Fibroblast of peridontal ligament (primary cell): ENCODE results near the gene HERC4.

ENCODE experiments used
- DNase-seq: peaks from one replicate; pipeline ENCODE4 v3.0.0-alpha.2; 2010; ENCODE audit errors: extremely low read depth

Gene HERC4, protein sequence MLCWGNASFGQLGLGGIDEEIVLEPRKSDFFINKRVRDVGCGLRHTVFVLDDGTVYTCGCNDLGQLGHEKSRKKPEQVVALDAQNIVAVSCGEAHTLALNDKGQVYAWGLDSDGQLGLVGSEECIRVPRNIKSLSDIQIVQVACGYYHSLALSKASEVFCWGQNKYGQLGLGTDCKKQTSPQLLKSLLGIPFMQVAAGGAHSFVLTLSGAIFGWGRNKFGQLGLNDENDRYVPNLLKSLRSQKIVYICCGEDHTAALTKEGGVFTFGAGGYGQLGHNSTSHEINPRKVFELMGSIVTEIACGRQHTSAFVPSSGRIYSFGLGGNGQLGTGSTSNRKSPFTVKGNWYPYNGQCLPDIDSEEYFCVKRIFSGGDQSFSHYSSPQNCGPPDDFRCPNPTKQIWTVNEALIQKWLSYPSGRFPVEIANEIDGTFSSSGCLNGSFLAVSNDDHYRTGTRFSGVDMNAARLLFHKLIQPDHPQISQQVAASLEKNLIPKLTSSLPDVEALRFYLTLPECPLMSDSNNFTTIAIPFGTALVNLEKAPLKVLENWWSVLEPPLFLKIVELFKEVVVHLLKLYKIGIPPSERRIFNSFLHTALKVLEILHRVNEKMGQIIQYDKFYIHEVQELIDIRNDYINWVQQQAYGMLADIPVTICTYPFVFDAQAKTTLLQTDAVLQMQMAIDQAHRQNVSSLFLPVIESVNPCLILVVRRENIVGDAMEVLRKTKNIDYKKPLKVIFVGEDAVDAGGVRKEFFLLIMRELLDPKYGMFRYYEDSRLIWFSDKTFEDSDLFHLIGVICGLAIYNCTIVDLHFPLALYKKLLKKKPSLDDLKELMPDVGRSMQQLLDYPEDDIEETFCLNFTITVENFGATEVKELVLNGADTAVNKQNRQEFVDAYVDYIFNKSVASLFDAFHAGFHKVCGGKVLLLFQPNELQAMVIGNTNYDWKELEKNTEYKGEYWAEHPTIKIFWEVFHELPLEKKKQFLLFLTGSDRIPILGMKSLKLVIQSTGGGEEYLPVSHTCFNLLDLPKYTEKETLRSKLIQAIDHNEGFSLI

DNA sequence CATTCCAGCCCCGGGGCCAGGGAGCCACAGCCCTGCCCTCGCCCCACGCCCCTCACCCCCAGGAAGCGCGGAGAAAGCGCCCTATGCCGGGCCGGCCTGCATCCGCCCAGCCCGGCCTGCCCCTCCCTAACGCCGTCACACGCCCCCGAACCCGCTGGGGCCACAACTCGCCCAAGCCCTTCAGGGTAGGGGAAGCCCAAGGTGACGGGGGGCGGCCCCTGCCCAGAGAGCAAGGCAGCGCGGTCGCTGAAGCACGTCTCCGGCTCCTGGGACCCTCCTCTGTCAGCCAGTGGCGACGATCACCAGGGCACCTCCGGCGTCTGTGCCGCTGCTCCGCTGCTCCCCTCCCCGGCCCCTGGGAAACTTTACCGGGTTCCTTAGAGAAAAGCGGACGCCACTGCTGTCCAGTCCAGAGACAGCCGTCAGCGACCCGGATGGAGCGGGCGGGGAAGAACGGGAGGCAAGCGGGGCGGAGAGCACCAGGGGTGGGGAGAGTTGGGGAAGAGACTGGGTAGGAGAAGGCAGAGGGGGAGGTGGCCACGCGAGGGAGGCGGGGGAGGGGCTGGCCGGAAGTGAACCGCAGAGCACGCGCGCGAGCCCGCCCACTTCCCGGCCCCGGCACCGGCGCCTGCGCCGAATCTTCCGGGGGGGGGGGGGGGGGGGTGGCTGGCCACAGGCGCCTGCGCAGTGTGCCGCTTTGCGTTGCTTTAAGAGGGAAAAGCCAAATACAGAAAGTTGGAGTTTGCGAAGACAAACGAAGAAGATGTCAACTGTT, at the start of gene HERC4:
Gene HERC4, minus strand, starts transcription at position 509 of the 775 bp plus-strand sequence. CDS start 2,175 bp downstream, outside the sequence.
- peak; percentile 90 for DNase-seq

DNA sequence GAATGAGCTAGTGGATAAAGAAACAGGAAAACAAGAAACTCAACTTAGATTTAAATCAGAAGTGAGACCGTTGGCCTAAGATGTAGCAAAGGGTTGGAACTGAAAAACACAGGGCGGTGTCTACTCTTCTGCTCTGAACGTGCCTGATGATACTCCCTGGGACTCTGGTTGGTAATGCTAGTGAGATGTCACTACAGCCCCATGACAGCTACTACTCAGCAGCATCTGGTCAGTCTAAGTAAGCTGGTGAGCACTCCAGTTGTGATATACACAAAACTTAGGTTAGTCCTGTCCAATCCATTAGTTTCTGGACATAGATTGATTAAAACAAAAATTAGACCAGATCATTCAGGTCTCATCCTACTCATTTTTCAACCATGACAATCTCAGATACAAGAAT, 49.6 kb upstream of the HERC4 start:
- no peak for DNase-seq

DNA sequence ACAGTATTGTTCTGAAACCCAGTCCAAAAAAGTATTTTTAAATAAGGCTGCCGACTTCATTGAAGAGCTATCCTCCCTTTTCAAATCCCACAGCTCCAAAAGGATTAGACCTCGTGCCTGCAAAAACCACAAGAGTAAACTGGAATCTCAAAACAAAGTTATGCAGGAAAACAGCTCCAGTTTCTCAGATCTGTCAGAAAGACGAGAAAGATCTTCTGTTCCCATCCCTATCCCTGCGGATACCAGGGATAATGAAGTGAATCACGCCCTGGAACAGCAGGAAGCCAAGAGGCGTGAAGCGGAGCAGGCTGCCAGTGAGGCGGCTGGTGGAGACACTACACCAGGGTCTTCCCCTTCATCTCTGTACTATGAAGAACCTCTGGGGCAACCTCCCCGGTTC, 46.8 kb upstream of the HERC4 start:
- DNase-seq = peak; percentile 71

DNA sequence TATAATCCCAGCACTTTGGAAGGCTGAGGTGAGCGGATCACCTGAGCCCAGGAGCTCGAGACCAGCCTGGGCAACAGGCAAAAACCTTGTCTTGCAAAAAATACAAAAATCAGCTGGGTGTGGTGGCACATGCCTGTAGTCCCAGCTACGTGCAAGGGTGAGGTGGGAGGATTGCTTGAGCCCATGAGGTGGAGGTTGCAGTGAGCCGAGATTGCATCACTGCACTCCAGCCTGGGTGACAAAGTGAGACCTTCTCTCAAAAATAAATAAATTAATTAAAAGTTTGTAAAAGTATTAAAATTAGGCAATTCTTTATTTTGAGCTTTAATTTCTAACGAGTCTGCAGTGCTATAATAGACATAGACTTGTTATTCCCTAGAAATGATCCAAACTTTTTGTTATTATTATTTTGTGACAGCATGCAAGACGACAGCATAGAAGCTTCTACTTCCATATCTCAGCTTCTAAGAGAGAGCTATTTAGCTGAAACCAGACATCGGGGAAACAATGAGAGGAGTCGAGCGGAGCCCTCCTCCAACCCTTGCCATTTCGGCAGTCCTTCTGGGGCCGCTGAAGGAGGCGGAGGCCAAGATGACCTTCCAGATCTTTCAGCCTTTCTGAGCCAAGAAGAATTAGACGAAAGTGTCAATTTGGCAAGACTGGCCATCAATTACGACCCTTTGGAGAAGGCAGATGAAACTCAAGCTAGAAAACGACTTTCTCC, 46.1 kb upstream of the HERC4 start:
- DNase-seq = no peak

DNA sequence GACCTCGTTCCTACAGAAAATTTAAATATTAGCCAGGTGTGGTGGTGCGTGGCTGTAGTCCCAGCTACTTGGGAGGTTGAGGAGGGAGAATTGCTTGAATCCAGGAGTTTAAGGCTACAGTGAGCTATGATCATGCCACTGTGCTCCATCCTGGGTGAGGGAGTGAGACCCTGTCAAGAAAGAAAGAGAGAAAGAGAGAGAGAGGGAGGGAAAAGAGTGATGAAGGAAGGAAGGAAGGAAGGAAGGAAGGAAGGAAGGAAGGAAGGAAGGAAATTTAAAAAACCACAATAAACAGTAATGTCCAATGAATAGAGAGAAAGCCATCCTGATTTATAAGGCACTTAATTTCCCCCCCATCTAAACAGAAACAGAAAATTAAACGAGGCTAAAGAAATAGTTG, 43.6 kb upstream of the HERC4 start:
- no peak for DNase-seq

DNA sequence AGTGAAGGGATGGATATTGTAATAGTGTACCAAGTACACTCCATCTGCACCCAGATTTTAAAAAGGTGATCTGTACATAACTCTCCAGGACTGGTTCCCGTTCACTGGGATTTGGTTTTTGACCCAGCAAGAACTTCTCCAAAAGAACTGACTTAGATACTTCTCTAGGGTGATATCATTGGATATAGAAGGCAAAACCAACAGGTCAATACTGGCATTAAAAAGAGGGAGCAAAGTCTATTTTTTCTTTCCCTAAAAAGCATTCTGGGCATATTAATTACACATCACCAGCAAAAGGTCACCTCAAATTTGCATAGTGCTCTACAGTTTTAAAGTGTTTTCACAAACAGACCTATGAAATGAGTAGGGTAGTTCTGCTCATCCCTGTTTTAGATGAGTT, 37.8 kb upstream of the HERC4 start:
- DNase-seq = no peak

DNA sequence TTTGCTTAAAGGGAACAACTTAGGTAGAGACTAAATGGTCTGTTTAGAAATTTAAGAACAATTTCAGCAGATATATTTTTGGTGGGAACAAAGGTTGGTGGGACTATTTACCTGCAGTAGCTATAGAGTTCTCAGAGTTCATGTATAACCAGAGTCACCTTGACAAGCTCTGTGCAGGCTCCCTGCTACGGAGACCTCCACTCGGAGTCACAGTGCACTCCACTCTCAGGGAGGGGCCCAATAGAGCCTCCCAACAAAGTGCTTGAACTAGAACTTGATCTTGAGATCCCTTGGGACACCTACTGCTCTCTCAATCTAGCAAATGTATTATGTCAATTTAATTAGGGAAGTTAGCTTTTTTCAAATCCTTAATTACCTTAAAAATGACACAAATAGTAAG, 36.5 kb upstream of the HERC4 start:
- DNase-seq = no peak

DNA sequence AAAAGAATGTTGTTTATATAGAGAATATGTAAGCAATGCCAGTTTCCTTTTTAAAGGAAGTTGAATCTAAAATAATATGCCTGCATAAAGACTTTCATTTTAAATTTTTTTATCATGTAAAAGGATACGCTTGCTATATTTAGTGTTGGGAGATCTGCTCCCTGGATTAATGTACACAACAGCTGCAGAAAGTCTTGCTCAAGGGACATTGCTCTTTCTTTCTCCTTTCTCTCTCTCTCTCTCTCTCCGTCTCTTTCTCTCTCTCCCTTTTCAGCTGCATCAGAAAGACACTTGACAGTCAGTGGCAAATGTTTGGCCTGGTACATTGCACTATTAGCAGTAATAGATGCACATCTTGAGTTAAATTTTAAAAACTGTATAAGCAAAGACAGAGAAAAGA, 34.9 kb upstream of the HERC4 start:
- DNase-seq = peak; percentile 69

DNA sequence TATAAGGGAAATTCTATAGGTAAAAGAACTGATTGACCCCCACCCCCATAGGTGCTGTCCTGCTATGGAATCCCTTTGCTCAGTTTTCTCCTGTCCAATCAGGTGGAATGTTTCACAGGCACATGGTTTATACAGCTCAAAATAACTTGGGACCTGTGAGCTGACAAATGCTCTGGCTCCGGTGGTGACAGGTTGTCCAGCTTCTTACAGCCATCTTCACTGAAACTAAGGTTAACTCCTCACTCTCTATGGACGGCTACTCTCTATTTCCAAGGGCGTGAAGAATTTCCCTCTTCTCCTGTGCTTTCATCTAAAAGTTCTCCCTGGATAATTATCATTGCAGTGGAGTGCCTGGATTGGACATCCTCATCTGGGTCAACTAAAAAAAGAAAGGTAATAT, 34.2 kb upstream of the HERC4 start, which contains the start of gene MYPN:
Gene MYPN, plus strand, starts transcription at position 158 of the 400 bp plus-strand sequence. CDS start 11,951 bp downstream, outside the sequence.
- no peak for DNase-seq

DNA sequence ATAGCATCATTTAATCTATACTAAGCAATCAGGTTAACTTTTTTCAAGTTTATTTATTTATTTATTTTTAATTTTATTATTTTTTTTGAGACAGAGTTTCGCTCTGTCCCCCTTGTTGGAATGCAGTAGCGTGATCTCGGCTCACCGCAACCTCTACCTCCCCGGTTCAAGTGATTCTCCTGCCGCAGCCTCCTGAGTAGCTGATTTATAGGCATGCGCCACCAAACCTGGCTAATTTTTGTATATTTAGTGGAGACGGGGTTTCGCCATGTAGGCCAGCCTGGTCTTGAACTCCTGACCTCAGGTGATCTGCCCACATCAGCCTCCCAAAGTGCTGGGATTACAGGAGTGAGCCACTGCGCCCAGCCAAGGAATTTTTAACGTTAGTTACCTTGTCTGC, 33.6 kb upstream of the HERC4 start:
- no peak for DNase-seq

DNA sequence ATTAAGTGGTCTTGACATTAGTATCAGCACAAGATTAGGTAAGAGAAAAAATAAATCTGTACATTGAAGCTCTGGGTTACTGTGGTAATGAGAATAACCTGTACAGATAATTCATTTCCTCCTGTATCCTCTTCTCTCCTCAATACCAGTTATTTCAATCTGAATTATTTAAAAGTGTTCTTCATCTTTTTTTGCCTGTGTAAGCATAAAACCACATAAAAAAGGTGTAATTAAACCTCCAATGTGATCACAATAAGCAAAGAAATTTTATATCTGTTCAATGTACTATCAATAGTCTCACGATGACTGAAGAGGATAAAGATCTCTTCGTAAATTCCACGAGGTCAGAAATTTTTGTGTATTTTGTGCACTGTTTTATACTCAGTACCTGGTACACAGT, 33.0 kb upstream of the HERC4 start:
- DNase-seq = no peak

DNA sequence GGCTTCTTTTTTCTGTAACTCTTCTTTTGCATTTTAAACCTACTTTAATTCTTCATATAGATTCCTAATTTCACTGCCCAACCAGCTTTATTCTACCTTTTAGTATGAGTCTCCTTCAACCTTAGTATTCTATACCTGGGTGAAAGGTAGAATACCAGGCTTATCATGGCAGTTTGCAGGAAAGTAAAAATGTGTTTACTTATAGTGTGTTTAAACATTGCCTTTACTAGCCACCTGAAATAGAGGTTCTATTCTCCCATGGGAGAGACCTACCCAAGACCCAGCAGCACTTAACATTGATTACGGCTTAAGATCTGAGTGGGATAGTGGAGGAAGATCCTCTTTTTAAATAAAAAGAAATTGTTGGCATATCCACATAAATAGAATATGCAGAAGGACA, 32.6 kb upstream of the HERC4 start:
- no peak for DNase-seq

DNA sequence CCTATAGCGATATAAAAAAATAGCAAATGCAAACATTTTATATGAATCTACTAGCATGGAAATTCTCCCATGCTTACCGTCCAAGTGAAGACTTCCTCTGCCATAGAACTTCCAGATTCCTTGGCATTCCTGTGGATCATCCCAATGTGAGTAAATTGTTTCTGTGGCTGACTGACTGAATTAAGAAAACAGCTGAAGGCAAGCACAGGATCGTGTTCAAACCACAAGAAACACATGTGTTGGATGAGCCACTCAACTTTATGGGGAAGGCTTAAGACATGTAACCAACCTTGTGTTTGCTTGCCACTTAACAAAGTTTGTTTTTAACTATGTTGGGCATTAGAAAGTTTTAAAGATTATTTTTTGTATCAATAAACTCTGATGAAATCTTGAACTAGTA, 31.6 kb upstream of the HERC4 start:
- DNase-seq = peak; percentile 94

DNA sequence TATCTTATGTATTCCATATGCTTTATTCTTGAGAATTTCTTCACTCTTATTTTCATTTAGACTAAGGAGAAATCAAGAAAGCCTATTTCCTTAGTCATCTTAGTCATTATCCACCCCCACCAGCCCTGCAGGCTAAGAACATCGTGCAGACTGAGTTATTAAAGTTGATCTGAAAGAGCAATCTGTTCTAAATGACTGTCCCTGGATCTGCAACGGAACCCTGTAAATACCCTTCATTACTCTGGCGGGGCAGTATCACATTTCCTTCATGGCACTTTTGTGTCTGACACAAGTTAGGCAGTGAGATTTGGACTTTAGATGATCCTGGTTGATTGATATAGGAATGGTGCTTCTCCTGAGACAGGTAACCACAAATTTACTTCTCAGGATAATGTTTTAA, 30.7 kb upstream of the HERC4 start:
- peak; percentile 59 for DNase-seq

DNA sequence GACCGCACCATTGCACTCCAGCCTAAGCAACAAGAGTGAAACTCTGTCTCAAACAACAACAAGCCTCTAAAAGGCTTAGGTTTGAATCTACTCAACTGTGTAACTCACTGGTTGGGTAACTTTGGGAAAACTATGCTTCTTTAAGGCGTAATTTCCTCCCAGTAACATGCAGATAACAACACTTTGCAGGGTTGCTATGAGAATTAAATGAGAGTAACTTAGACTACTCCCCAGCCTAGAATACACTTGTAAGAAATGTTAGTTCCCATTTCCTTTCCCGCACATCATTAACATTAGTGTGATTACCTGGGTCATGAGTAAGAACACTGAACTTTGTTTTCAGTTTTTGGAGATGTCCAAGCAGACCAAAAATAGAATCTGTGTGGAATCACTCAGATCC, 28.8 kb upstream of the HERC4 start:
- DNase-seq = no peak

DNA sequence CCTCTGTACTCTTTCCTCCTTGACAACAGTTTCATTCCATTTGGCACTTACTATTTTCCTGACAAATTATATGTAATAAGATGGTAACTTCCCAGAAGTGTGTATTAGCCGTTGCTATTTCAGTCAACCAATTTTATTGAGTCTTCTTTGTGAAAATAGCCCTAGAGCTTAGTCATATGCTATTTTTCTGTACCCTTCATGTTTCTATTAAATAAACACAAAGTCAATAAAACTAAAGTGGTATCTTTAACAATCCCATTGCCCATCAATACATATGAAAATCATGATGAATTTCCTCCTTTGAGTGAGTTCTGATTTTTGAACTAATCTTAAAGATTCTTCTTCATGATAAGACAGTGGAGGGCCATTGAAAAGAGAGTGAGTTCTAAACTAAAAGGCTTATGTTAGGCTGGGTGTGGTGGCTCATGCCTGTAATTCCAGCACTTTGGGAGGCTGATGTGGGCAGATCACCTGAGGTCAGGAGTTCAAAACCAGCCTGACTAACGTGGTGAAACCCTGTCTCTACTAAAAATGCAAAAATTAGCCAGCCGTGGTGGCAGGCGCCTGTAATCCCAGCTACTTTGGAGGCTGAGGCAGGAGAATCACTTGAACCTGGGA, 28.3 kb upstream of the HERC4 start:
- no peak for DNase-seq

DNA sequence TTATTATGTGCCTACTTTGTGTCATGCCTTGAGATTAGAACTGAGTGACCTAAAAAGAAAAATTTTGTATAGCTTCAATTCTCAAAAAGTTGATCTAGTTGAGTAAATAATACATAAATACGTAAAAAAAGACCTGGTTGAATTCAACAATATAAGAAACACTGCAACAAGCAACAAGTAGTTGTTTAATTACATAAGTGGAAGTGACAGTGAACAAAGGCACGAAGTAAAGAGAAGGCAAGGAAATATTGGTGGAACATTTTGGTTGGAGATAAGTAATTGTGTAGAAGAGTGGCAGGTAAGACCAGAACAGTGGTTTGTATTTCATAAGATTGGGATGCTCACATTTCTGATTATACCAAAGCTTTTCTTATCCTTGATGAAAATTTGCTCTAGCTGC, 26.0 kb upstream of the HERC4 start:
- DNase-seq = no peak

DNA sequence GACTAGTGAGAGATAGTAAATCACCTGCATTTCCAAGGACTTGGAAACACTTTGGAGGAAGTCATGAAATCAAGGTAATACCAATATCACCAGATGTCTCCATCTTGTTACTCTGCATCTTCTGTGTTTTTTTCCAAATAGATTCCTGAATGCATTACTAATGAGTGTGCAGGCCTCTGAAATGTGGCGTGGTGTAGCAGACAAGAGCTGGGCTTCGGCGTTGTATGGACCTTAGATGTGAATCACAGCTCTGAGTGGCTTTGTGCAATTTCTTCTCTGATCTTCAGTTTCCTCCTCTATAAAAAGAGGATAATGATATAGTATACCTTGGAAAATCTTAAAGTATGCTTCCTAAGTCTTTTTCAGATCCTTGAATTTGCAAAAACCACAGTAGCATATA, 24.7 kb upstream of the HERC4 start:
- DNase-seq = peak; percentile 59

DNA sequence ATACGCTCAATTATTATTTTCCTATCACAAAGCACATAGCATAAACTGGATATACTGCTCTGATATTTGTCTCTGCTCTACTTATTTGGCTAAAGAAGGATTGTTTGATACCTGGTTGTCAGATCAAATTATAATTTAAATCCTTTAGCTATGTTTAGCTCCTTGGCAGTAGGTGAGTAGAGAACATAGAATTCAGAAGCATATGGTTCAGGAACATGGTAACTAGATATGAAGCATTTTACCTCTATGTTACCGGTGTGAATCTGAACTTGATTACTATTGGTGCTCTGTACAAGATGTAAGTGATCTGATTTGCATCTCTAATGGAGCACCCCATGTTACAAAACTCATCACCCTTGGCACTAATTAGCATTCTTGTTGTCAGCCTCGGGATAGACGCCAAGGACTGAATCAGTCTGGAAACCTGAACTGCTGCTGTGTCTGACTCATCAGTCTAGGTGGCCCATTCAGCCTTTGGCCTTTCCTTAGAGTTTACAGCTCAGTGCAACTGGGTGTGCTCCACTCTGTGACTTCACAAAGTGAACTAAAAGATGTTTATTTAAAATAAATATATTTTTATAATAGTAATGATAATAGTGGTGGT, 21.9 kb upstream of the HERC4 start:
- DNase-seq = peak; percentile 90

DNA sequence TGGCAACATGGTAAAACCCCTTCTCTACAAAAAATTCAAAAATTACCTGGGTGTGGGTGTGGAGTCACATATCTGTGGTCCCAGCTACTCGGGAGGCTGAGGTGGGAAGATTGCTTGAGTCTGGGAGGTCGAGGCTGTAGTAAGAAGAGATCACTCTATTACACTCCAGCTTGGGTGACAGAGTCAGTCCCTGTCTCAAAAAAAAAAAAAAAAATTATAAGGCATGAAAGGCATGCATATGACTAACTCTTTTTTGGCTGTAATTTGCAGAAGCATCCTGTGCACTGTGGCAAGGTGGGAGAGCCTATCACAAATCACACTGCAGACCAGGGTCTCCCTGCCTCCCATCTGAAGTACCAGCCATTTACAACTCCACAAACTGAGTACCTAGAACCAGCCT, 20.1 kb upstream of the HERC4 start:
- DNase-seq = no peak
